CD4-positive, alpha-beta T cell treated with Interferon gamma for 1 hour (primary cell): Measurements from ENCODE around the gene CLCN4.

Experiments used
- DNase-seq: peaks from one replicate; pipeline ENCODE4 v3.0.0-alpha.2; 2020

Gene CLCN4

DNA sequence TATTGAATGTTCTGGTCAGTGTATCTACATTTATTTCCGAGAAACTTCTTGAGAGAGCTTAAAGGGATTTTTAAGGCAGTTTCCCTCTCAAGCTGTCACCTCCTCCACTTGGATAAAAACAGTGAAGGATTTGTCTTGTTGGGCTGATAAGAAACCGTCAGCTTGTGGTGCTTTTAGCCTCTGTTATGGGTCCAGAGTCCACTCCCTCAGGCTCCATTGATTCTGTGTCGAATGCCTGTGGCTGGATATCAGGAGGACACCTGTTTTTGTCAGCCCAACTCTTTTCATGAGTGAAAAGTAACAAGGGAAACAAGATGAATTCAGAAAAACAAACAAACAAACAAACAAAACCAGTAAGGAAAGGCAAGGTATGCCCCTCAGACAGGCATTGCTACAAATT, 12.4 kb downstream of the CLCN4 start:
- no peak for DNase-seq

- DNase-seq = no peak
Observed at GRCh38 chrX:10171249-10171648, 14.5 kb downstream of the CLCN4 start.

GRCh38 chrX:10172877-10173276, 16.1 kb downstream of the CLCN4 start:
- DNase-seq = no peak

DNA sequence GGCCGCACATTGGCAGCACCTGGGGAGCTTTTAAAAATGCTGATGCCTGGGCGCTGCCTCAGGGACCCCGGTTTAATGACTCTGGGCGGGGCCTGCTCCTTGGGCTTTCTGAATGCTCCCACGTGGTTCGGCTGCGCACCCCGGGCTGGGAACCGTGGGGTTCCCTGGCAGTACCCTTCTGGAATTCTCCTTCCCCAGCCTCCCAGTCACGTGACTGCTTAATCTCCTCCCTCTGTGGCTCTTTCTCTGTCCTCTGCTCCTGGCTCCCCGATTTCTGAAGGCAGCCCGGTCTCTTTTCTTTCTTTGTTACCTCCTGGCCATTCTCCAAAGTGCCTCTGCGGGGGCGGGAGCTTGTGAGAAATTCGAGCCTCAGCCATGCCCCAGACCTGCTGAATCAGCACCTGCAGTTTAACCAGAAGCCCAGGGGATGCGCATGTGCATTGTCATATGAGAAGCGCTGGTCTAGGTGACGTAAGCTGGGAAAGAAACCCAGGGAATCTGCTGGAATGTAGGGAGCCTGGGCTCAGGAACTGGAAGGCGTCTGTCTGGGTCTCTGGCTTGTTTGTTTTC, 16.6 kb downstream of the CLCN4 start:
- DNase-seq = no peak

GRCh38 chrX:10174051-10174450, 17.3 kb downstream of the CLCN4 start:
- no peak for DNase-seq

- no peak for DNase-seq
Observed at GRCh38 chrX:10174810-10175209, 18.0 kb downstream of the CLCN4 start.

GRCh38 chrX:10175319-10175871, 18.6 kb downstream of the CLCN4 start:
- DNase-seq = no peak

DNA sequence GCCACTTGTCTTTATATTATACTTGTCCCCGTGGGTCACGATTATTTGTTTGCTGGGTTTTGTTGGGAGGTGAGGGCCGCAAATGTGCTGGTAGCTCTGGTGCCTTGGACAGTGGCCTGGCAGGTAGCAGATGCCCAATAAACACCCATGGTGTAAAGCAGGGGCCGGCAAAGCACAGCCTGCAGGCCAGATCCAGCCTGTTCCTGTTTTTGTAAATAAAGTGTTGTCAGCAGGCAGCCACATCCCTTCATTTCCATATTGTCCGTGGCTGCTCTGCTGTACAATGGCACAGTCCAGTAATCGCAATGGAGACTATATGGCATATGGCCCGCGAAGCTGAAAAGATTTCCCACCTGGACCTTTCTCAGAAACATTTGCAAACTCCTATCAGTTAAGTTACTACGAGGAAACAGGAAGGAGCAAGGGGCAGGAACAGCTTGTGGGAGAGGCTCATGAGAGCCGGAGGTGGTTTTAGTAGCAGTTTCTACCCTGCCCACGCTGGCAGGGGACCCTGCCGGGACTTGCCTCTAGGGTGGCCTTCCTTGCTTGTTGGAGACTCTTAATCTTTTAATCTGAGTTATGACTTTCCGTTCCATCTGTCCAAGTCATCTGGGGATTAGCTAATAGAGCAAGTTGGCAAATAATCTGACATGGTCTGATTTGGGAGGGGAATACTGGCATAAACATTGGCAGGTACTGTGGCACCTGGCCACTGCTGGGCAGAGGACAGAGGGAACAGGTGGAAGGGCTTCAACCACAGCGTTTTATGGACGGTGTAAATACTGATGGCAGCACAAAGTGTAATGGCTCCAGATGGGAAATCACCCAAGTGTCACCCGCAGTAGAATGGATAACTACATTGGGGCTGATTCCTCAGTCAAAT, 19.6 kb downstream of the CLCN4 start:
- DNase-seq = no peak

DNA sequence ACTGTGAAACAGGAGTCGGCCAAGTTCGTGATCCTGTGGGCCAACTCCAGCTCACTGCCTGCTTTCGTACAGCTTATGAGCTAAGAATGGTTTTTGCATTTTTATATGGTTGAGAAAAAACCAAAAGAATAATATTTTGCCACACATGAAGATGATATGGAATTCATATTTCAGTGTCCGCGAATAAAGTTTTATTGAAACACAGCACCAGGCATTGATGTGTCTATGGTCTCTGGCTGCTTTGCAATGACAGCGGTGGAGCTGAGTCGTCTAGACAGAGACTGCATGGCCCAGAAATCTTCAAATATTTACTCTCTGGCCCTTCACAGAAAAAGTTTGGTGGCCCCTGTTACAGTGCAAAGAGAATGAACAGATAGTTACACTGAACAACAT, 20.2 kb downstream of the CLCN4 start:
- DNase-seq = no peak

- no peak for DNase-seq
Observed at GRCh38 chrX:10177601-10178000, 20.8 kb downstream of the CLCN4 start.

GRCh38 chrX:10178866-10179463, 22.2 kb downstream of the CLCN4 start:
- no peak for DNase-seq

- DNase-seq = no peak
Observed at GRCh38 chrX:10183760-10184159, 27.0 kb downstream of the CLCN4 start.

- no peak for DNase-seq
Observed at GRCh38 chrX:10184411-10184810, 27.6 kb downstream of the CLCN4 start.

GRCh38 chrX:10186355-10186754, 29.6 kb downstream of the CLCN4 start:
- no peak for DNase-seq

- DNase-seq = no peak
Observed at GRCh38 chrX:10187421-10187820, 30.6 kb downstream of the CLCN4 start.

DNA sequence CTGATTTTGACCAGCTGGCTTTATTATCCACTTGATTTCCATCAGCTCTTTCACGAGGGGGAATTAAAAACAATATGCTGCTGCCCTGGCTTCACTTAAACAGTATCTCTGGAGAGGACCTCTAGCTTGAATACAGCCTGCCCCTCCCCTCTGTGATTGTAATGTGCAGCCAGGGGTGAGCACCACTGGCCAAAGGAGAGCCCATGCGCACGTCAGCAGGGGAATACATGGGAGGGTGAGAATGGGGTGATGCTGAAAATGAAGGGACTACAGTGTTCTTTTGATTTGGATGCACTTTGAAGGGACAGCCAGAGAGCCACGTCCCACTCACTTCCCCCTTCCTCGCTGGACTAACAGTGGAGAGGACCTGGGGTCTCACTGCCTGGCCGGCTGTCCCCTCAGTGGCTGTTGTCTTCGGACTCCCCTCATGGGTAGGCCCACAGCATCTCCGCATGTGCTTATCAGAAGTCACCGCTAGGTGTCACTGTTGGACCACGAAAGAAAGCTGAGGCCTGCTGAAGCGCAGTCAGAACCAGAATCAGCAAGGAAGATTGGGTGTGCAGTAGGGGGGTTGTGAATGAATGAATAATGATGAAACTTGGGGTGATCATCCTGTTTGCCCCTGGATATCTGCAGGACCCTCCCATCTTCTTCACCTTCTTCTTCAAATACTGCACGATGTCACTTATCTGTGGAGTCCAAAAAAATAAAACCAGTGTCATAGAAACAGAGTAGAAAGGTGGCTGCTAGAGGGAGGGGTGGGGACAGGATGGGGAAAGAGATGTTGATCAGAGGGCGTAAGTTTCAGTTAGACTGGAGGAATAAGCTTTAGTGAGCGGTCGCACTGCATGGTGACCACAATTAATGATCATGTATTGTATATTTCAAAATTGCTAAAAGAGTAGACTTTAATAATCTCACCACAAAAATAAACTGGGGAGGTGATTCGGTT, 32.8 kb downstream of the CLCN4 start:
- DNase-seq = peak; percentile 71

GRCh38 chrX:10190367-10190766, 33.6 kb downstream of the CLCN4 start:
- no peak for DNase-seq

DNA sequence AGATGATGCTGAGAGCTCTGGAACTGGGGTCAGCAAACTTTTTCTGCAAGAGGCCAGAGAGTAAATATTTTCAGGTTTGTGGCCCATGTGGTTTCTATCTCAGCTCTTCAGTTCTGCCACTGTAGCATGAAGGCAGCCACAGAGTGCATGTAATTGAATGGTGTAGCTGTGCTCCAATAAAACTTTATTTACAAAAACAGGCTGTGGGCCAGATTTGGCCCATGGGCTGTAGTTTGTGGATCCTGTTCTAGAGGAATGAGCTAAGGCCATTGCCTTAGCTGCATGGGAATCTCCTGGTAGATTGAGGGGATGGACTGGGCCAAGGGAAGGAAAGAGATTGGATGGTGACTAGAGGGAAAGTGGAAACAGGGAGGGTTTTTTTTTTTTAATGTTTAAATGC, 36.8 kb downstream of the CLCN4 start:
- no peak for DNase-seq

GRCh38 chrX:10195425-10195824, 38.6 kb downstream of the CLCN4 start:
- no peak for DNase-seq

- no peak for DNase-seq
Observed at GRCh38 chrX:10195947-10196346, 39.2 kb downstream of the CLCN4 start.

DNA sequence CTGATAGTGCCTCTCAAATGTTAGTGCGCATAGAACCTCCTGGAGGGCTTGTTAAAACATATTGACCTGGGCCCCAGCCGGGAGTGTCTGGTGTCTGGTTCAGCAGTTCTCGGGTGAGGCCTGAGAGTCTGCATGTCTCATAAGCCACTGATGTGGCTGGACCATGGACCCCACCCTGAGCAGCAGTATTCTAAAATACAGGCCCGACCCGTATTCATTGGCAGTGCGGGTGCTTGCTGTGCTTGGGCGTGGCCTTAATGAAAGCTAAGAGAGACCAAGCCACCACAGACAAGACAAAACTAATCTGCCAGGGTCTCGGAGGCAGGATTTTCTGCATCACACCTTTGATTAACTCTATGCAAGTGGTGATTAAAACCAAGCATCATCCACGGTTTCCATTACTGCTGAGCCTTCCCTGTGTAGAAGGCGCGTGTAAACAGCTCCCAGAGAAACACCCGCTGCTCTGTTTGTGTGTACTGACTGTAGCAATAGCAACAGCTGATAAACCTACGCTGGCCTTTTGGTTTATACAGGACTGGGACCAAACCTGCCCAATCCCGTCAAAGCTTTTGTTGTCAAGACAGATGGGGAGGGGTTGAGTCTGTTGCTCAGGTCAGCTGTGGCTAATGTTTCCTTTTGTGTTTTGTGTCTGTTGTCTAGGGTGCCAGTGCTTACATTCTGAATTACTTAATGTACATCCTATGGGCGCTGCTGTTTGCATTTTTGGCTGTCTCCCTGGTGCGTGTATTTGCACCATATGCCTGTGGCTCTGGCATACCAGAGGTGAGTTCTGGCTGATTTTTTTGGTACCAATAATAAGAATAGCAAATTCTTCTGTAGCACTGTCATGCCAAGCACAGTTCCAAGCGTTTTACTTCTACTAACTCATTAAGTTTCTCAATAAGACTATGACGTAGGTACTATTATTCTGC, 40.8 kb downstream of the CLCN4 start:
- DNase-seq = no peak

DNA sequence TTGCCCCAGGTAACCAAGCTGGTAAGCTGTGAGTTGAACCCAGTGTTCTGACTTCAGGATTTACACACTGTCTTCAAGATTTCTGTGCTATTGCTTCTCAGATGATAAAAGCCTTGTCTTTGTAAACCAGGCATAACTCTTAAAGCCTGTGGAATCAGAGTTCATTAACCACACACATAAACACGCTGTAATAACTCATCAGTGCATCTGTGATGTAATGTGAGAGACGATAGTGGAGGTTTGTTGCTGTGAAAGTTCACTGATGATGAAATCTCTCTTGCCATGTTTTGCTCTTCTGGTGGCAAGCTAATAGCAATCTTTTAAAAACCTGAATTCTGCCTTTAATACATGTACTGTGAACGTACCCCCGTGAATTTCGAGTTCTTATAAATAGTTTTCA, 41.5 kb downstream of the CLCN4 start:
- DNase-seq = no peak
